VCaP (cell line): Measurements from ENCODE around the gene MPPED1.

Experiments
- H3K27ac ChIP-seq: fragments of 450-650 bp; 2 replicates; pipeline ENCODE4 v1.5.1; 2017
- TF ChIP-seq, protein P1 (sequence below): fragments of 450-650 bp; conservative IDR thresholded peaks from 2 replicates; pipeline ENCODE4 v1.5.1; 2017; ENCODE audit warnings: mild to moderate bottlenecking, moderate library complexity

MPPED1 gene

DNA sequence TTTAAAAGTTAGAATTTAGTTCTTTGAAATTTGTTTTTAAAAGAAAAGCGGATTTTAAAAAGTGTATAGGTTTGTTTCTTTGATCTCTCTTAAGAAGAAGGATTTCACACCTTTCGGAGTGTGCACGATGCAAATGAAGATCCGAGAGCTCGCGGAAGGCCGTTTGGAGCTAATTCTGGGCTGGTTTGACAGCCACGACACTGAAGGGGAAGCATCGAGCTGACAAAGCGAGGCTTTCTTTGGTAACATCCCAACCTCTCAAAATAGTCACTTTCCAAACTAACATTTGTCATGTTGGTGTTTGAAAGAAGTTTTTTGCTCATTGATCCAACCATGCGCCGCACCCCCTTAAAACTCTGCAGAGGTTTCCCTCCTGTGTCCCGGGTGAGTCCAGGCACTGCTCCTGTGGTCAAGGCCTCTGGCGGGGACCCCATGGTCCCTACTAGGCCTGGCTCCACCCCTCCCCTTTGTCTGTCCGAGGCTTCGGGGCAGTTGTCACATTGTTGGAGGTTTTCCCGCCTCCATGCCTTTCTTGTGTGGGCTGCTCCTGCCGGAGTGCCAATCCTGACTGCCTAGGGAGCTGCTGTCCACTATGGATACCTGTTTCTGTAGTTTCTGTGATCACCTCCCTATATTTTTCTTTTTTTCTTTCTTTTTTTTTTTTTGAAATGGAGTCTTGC lies 39.7 kb downstream of the MPPED1 start:
- no peak overlapping the region for H3K27ac ChIP-seq
- TF ChIP-seq, protein P1, sequence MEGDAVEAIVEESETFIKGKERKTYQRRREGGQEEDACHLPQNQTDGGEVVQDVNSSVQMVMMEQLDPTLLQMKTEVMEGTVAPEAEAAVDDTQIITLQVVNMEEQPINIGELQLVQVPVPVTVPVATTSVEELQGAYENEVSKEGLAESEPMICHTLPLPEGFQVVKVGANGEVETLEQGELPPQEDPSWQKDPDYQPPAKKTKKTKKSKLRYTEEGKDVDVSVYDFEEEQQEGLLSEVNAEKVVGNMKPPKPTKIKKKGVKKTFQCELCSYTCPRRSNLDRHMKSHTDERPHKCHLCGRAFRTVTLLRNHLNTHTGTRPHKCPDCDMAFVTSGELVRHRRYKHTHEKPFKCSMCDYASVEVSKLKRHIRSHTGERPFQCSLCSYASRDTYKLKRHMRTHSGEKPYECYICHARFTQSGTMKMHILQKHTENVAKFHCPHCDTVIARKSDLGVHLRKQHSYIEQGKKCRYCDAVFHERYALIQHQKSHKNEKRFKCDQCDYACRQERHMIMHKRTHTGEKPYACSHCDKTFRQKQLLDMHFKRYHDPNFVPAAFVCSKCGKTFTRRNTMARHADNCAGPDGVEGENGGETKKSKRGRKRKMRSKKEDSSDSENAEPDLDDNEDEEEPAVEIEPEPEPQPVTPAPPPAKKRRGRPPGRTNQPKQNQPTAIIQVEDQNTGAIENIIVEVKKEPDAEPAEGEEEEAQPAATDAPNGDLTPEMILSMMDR = no peak

GRCh38 chr22:43455846-43456245 lies 44.0 kb downstream of the MPPED1 start:
- TF ChIP-seq, protein P1 = no peak
- no peak overlapping the region for H3K27ac ChIP-seq

DNA sequence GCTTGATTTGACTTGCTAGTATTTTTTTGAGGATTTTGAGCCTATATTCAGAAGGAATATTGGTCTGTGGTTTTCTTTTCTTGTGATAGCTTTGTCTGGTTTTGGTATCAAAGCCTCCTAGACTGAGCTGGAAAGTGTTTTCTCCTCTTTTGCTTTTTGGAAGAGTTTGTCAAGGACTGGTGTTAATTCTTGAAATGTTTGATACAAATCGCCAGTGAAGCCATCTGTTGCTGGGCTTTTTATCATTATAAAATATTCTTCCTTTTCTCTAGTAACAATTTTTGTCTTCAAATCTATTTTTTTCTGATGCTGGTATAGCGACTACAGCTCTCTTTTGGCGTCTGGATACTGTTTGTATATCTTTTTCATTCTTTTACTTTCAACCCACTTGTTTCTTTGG lies 45.2 kb downstream of the MPPED1 start:
- TF ChIP-seq, protein P1 = no peak

GRCh38 chr22:43462701-43463100 lies 50.9 kb downstream of the MPPED1 start:
- TF ChIP-seq, protein P1 = no peak
- no peak overlapping the region for H3K27ac ChIP-seq

More for the DNA sequence above, 45.2 kb downstream of the MPPED1 start:
- H3K27ac ChIP-seq = no peak overlapping the region

DNA sequence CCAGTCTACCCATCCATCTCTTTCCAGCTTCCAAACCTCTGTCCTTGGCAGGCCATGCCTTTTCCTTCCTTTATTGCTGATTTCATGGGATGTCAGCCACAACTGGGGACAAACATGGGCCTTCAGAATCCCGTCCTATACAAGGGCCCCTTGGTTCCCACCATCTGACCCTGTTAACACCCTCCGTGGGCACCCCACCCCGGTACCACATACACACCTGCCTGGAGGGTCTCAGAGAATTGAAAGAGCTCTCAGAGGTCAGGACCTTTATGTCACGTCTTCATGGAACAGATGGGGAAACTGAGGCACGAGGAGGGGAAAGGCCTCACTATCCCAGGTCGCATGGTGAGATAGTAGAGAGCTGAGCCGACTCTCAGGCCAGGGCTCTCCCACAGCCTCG lies 53.0 kb downstream of the MPPED1 start:
- no peak overlapping the region for H3K27ac ChIP-seq
- TF ChIP-seq, protein P1 = no peak

DNA sequence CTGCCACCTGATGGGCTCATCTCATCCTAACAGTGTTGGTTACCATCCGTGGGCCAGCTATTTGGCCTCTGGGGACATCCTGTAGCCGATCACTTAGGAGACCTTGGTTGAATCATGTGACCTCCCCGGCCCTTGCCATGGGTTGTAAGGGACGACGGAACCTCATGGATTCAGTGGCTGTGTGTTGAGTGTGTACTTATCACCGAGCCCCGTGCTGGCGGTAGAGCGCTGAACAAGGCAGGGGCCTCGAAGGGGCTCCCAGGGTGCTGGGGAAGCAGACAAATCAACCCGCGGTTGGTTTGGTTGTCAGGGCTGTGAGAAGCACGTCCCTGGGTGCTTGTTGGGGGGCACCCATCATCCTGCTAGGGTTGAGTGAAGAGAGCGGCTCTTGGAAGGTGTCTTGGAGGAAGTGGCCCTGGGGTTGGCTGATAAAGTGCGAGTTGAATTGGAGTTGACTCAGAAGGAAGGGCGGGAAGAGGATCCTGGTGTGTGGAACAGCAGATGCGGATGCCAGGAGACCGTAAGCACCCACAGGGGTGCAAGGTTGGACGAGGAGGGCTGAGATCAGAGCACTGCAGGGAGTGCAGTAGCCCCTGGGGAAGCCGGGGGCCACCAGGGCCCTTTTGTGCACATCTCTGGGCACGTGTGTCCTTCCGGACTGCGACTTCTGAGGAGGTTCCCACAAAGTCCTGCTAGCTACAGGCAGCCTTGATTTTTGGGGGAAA lies 53.6 kb downstream of the MPPED1 start:
- TF ChIP-seq, protein P1 = no peak
- no peak overlapping the region for H3K27ac ChIP-seq

DNA sequence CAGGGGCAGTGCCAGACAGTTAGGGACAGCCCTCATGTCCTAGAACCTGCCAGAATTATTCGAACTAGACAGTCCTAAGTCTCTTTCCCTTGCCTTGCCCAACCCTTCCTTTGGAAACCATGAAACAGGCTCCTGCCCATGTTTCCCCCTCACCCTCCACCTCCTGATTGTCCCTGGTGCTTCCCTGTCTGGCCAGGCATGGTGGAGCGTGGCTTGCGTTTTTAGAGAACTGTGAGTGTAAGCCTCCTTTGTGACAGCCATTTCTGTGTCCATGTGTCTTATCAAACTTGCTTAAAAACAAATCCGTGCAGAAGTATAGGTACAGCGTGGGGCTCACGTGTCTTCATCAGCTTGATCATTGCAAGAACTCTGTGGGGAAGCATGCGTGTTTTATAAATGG lies 54.9 kb downstream of the MPPED1 start:
- TF ChIP-seq, protein P1 = no peak
- no peak overlapping the region for H3K27ac ChIP-seq
